ENCODE results near the gene IL17RA.
A peak's percentile ranks its signal among the peaks of the same experiment; 100 is the strongest.

Gene IL17RA

GRCh38 chr22:17087498-17088131 lies 2.8 kb downstream of the IL17RA start:
- H3K4me1 Mint-ChIP-seq (ENCODE audit: low read depth), result peaks cover 75% of the 10 kb centered on the region
- intact Hi-C loops (cut with micrococcal nuclease), result loop anchor here (2.0 to 5.0 kb wide), 2 partner anchors 17 to 35 kb away; partner anchors contain the start of gene TMEM121B
- H3K4me3 Mint-ChIP-seq, result peak overlapping the region; percentile 96
- peaks cover 41% of the 10 kb centered on the region for H3K36me3 Mint-ChIP-seq (ENCODE audit: low read depth)
- H3K27ac Mint-ChIP-seq, result peak overlapping the region; percentile 97
- no peaks in the 10 kb centered on the region for H3K9me3 Mint-ChIP-seq
- no peaks in the 10 kb centered on the region for H3K27me3 Mint-ChIP-seq

- intact Hi-C loops (cut with micrococcal nuclease), result no loop called here
- H3K36me3 Mint-ChIP-seq (ENCODE audit: low read depth), result peaks cover 40% of the 10 kb centered on the region
- no peaks in the 10 kb centered on the region for H3K9me3 Mint-ChIP-seq
- H3K27ac Mint-ChIP-seq, result peak overlapping the region; percentile 6
- H3K27me3 Mint-ChIP-seq, result no peaks in the 10 kb centered on the region
- H3K4me3 Mint-ChIP-seq, result no peak overlapping the region
- H3K4me1 Mint-ChIP-seq (ENCODE audit: low read depth), result peaks cover 89% of the 10 kb centered on the region
These were observed 5.8 kb downstream of the IL17RA start for GRCh38 chr22:17090550-17090949.

GRCh38 chr22:17091851-17092250 lies 7.1 kb downstream of the IL17RA start:
- no peaks in the 10 kb centered on the region for H3K9me3 Mint-ChIP-seq
- peaks cover 93% of the 10 kb centered on the region for H3K4me1 Mint-ChIP-seq (ENCODE audit: low read depth)
- H3K36me3 Mint-ChIP-seq (ENCODE audit: low read depth), result peaks cover 27% of the 10 kb centered on the region
- intact Hi-C loops (cut with micrococcal nuclease), result no loop called here
- H3K27me3 Mint-ChIP-seq, result no peaks in the 10 kb centered on the region
- no peak overlapping the region for H3K4me3 Mint-ChIP-seq
- H3K27ac Mint-ChIP-seq, result peak overlapping the region; percentile 47

GRCh38 chr22:17093081-17093480 lies 8.3 kb downstream of the IL17RA start:
- no peak overlapping the region for H3K4me3 Mint-ChIP-seq
- H3K9me3 Mint-ChIP-seq, result no peaks in the 10 kb centered on the region
- peak overlapping the region; percentile 47 for H3K27ac Mint-ChIP-seq
- H3K4me1 Mint-ChIP-seq (ENCODE audit: low read depth), result peaks cover 92% of the 10 kb centered on the region
- intact Hi-C loops (cut with micrococcal nuclease), result no loop called here
- peaks cover 30% of the 10 kb centered on the region for H3K36me3 Mint-ChIP-seq (ENCODE audit: low read depth)
- no peaks in the 10 kb centered on the region for H3K27me3 Mint-ChIP-seq

- intact Hi-C loops (cut with micrococcal nuclease), result no loop called here
- Mint-ChIP-seq H3K4me1 (ENCODE audit: low read depth) (peaks cover 99% of the 10 kb centered on the region), H3K27ac (peak overlapping the region; percentile 79), H3K4me3 (no peak overlapping the region), H3K9me3 (no peaks in the 10 kb centered on the region), H3K36me3 (ENCODE audit: low read depth) (peaks cover 48% of the 10 kb centered on the region), H3K27me3 (no peaks in the 10 kb centered on the region)
These were observed 10.7 kb downstream of the IL17RA start for GRCh38 chr22:17095538-17095937.

GRCh38 chr22:17096071-17096470 lies 11.3 kb downstream of the IL17RA start:
- H3K4me3 Mint-ChIP-seq, result no peak overlapping the region
- peaks cover 48% of the 10 kb centered on the region for H3K36me3 Mint-ChIP-seq (ENCODE audit: low read depth)
- no peaks in the 10 kb centered on the region for H3K27me3 Mint-ChIP-seq
- peak overlapping the region; percentile 79 for H3K27ac Mint-ChIP-seq
- no peaks in the 10 kb centered on the region for H3K9me3 Mint-ChIP-seq
- intact Hi-C loops (cut with micrococcal nuclease), result no loop called here
- peaks cover 99% of the 10 kb centered on the region for H3K4me1 Mint-ChIP-seq (ENCODE audit: low read depth)

- no peak overlapping the region for H3K4me3 Mint-ChIP-seq
- H3K4me1 Mint-ChIP-seq (ENCODE audit: low read depth), result peaks cover 99% of the 10 kb centered on the region
- peaks cover 57% of the 10 kb centered on the region for H3K36me3 Mint-ChIP-seq (ENCODE audit: low read depth)
- H3K27ac Mint-ChIP-seq, result peak overlapping the region; percentile 79
- intact Hi-C loops (cut with micrococcal nuclease), result no loop called here
- no peaks in the 10 kb centered on the region for H3K9me3 Mint-ChIP-seq
- H3K27me3 Mint-ChIP-seq, result no peaks in the 10 kb centered on the region
These were observed 12.3 kb downstream of the IL17RA start for GRCh38 chr22:17097062-17097461.

- H3K36me3 Mint-ChIP-seq (ENCODE audit: low read depth), result peaks cover 64% of the 10 kb centered on the region
- no peaks in the 10 kb centered on the region for H3K27me3 Mint-ChIP-seq
- intact Hi-C loops (cut with micrococcal nuclease), result no loop called here
- no peaks in the 10 kb centered on the region for H3K9me3 Mint-ChIP-seq
- H3K4me3 Mint-ChIP-seq, result peak overlapping the region; percentile 23
- H3K4me1 Mint-ChIP-seq (ENCODE audit: low read depth), result peaks cover 98% of the 10 kb centered on the region
- H3K27ac Mint-ChIP-seq, result peak overlapping the region; percentile 79
These were observed 12.9 kb downstream of the IL17RA start for GRCh38 chr22:17097701-17098100.

GRCh38 chr22:17098379-17098819 lies 13.6 kb downstream of the IL17RA start:
- Mint-ChIP-seq H3K4me3 (peak overlapping the region; percentile 23), H3K9me3 (no peaks in the 10 kb centered on the region), H3K4me1 (ENCODE audit: low read depth) (peaks cover 97% of the 10 kb centered on the region), H3K27ac (peak overlapping the region; percentile 79), H3K27me3 (no peaks in the 10 kb centered on the region), H3K36me3 (ENCODE audit: low read depth) (peaks cover 71% of the 10 kb centered on the region)
- intact Hi-C loops (cut with micrococcal nuclease), result no loop called here

- Mint-ChIP-seq H3K4me3 (no peak overlapping the region), H3K27ac (peak overlapping the region; percentile 79), H3K9me3 (no peaks in the 10 kb centered on the region), H3K4me1 (ENCODE audit: low read depth) (peaks cover 94% of the 10 kb centered on the region), H3K36me3 (ENCODE audit: low read depth) (peaks cover 82% of the 10 kb centered on the region), H3K27me3 (no peaks in the 10 kb centered on the region)
- intact Hi-C loops (cut with micrococcal nuclease), result no loop called here
These were observed 15.8 kb downstream of the IL17RA start for GRCh38 chr22:17100621-17101020.

GRCh38 chr22:17101475-17102296 lies 16.9 kb downstream of the IL17RA start:
- H3K27ac Mint-ChIP-seq, result peak overlapping the region; percentile 79

GRCh38 chr22:17102297-17102667 lies 17.5 kb downstream of the IL17RA start:
- H3K4me3 Mint-ChIP-seq, result peak overlapping the region; percentile 38
- H3K9me3 Mint-ChIP-seq, result no peaks in the 10 kb centered on the region
- peaks cover 94% of the 10 kb centered on the region for H3K4me1 Mint-ChIP-seq (ENCODE audit: low read depth)
- peak overlapping the region; percentile 79 for H3K27ac Mint-ChIP-seq
- H3K27me3 Mint-ChIP-seq, result no peaks in the 10 kb centered on the region
- intact Hi-C loops (cut with micrococcal nuclease), result no loop called here
- H3K36me3 Mint-ChIP-seq (ENCODE audit: low read depth), result peaks cover 94% of the 10 kb centered on the region

More at GRCh38 chr22:17101475-17102296, 16.9 kb downstream of the IL17RA start:
- peak overlapping the region; percentile 41 for H3K4me3 Mint-ChIP-seq
- no peaks in the 10 kb centered on the region for H3K9me3 Mint-ChIP-seq
- intact Hi-C loops (cut with micrococcal nuclease), result no loop called here
- H3K4me1 Mint-ChIP-seq (ENCODE audit: low read depth), result peaks cover 94% of the 10 kb centered on the region
- peaks cover 90% of the 10 kb centered on the region for H3K36me3 Mint-ChIP-seq (ENCODE audit: low read depth)
- no peaks in the 10 kb centered on the region for H3K27me3 Mint-ChIP-seq

GRCh38 chr22:17103351-17103750 lies 18.6 kb downstream of the IL17RA start:
- Mint-ChIP-seq H3K4me3 (no peak overlapping the region), H3K36me3 (ENCODE audit: low read depth) (peaks cover 95% of the 10 kb centered on the region), H3K9me3 (no peaks in the 10 kb centered on the region), H3K4me1 (ENCODE audit: low read depth) (peaks cover 95% of the 10 kb centered on the region), H3K27ac (peak overlapping the region; percentile 55), H3K27me3 (no peaks in the 10 kb centered on the region)
- intact Hi-C loops (cut with micrococcal nuclease), result no loop called here

- intact Hi-C loops (cut with micrococcal nuclease), result loop anchor here (2.0 kb wide), 1 partner anchor 18 kb away; no protein-coding TSS in a partner anchor
- H3K4me3 Mint-ChIP-seq, result no peak overlapping the region
- peaks cover 95% of the 10 kb centered on the region for H3K36me3 Mint-ChIP-seq (ENCODE audit: low read depth)
- no peaks in the 10 kb centered on the region for H3K27me3 Mint-ChIP-seq
- H3K4me1 Mint-ChIP-seq (ENCODE audit: low read depth), result peaks cover 87% of the 10 kb centered on the region
- no peaks in the 10 kb centered on the region for H3K9me3 Mint-ChIP-seq
- peak overlapping the region; percentile 91 for H3K27ac Mint-ChIP-seq
These were observed 19.6 kb downstream of the IL17RA start for GRCh38 chr22:17104336-17104935.

Data from dendritic cell treated with granulocyte-macrophage colony-stimulating factor and Interleukin-4, amounts not matched to agents 40 ng/mL and 50 ng/mL, for 4 days (primary cell).